Thymus (tissue), 11 donors: ENCODE measurements around the gene NDUFV1. TPM values are rescaled to one million over a fixed set of nuclear protein-coding genes. Genes with fewer than 3 reads are reported as not detected.
"Not testable (repeated sequence)": the region's sequence is repeated elsewhere in the genome, so short reads cannot be mapped to it uniquely, and the experiment has no call there.

ENCODE experiments used
- DNase-seq, 9 donors: peaks; one replicate each; pipeline ENCODE4 v3.0.0-alpha.2; 2013; ENCODE audit warnings: low spot score in 9 of 9, low read depth in 6 of 9, missing footprints in 1 of 9
- H3K27ac ChIP-seq, 2 donors: one replicate each; pipeline ENCODE4 v1.5.1; 2013; ENCODE audit warnings: control low read depth in 1 of 2, low read depth in 1 of 2, low read length in 1 of 2, mild to moderate bottlenecking in 1 of 2, moderate library complexity in 1 of 2
- H3K27me3 ChIP-seq, 2 donors: one replicate each; pipeline ENCODE4 v1.5.1; 2013; ENCODE audit warnings: low read length in 1 of 2; ENCODE audit not compliant: control insufficient read depth in 2 of 2, insufficient read depth in 1 of 2
- H3K36me3 ChIP-seq, 2 donors: one replicate each; pipeline ENCODE4 v1.5.1; 2013; ENCODE audit warnings: low read length in 1 of 2, mild to moderate bottlenecking in 1 of 2, moderate library complexity in 1 of 2; ENCODE audit not compliant: control insufficient read depth in 2 of 2, insufficient read depth in 2 of 2
- H3K4me1 ChIP-seq, 2 donors: one replicate each; pipeline ENCODE4 v1.5.1; 2013; ENCODE audit warnings: low read length in 2 of 2; ENCODE audit not compliant: control insufficient read depth in 2 of 2, insufficient read depth in 2 of 2
- H3K4me3 ChIP-seq, 2 donors: one replicate each; pipeline ENCODE4 v1.5.1; 2013; ENCODE audit warnings: low read length in 2 of 2, control low read depth in 1 of 2, mild to moderate bottlenecking in 1 of 2
- H3K9me3 ChIP-seq, 2 donors: one replicate each; pipeline ENCODE4 v1.5.1; 2013; ENCODE audit warnings: low read length in 1 of 2, mild to moderate bottlenecking in 1 of 2; ENCODE audit not compliant: control insufficient read depth in 2 of 2, insufficient read depth in 1 of 2
- WGBS: extraction: QIAGEN DNeasy Blood & Tissue Kit; methylation state at CpG from one replicate; pipeline ENCODE4 v1.1.7; 2013; 5-methylcytosine and 5-hydroxymethylcytosine counted together
- polyA plus RNA-seq: library from polyadenylated mRNA; stranded (reverse); fragments of 200-250 nt; gene quantifications from one replicate; pipeline ENCODE4 v1.2.3, GENCODE V29; 2013
- total RNA-seq: library from RNA; stranded (reverse); fragments of 120-200 nt; gene quantifications from one replicate; pipeline ENCODE4 v1.2.4, GENCODE V29; 2013
- donor health status: healthy.

The NDUFV1 gene
- total and polyA plus RNA-seq, 2 donors, result 126 to 207 TPM

GRCh38 chr11:67594480-67594879, 12.3 kb upstream of the NDUFV1 start:
- H3K27me3 ChIP-seq, result no peaks in the 10 kb centered on the region
- DNase-seq, result no peak
- H3K4me3 ChIP-seq, result no peak overlapping the region
- H3K36me3 ChIP-seq, result no peaks in the 10 kb centered on the region
- no peak overlapping the region for H3K27ac ChIP-seq
- H3K4me1 ChIP-seq, result no peaks in the 10 kb centered on the region
- peaks cover 0 to 4% of the 10 kb centered on the region in 2 donors for H3K9me3 ChIP-seq
- WGBS, result 69% methylated on average over 3 of the region's 3 CpGs

GRCh38 chr11:67596753-67597300, 9.9 kb upstream of the NDUFV1 start:
- H3K4me1 ChIP-seq, result peaks cover 0 to 8% of the 10 kb centered on the region in 2 donors
- H3K27ac ChIP-seq, result no peak overlapping the region
- peaks cover 0 to 4% of the 10 kb centered on the region in 2 donors for H3K9me3 ChIP-seq
- peaks cover 0 to 9% of the 10 kb centered on the region in 2 donors for H3K27me3 ChIP-seq
- 98% methylated on average over 1 of the region's 1 CpG for WGBS
- no peak overlapping the region for H3K4me3 ChIP-seq
- H3K36me3 ChIP-seq, result no peaks in the 10 kb centered on the region
- DNase-seq, result no peak

GRCh38 chr11:67597458-67597857, 9.3 kb upstream of the NDUFV1 start:
- not testable (repeated sequence) for H3K4me1 ChIP-seq, H3K27ac ChIP-seq, H3K36me3 ChIP-seq, H3K9me3 ChIP-seq, H3K27me3 ChIP-seq, DNase-seq, H3K4me3 ChIP-seq
- no CpG with 5 or more reads among the region's 3 CpGs for WGBS

- not testable (repeated sequence) for H3K27ac ChIP-seq, H3K4me1 ChIP-seq, H3K4me3 ChIP-seq, DNase-seq, H3K9me3 ChIP-seq, H3K27me3 ChIP-seq, H3K36me3 ChIP-seq
- WGBS, result 98% methylated on average over 26 of the region's 26 CpGs
These were observed 8.8 kb upstream of the NDUFV1 start for GRCh38 chr11:67597963-67598362.

- whole genome bisulfite sequencing, result 89% methylated on average over 1 of the region's 1 CpG
These were observed 7.6 kb upstream of the NDUFV1 start for GRCh38 chr11:67599149-67599548.

GRCh38 chr11:67600324-67601029, 6.3 kb upstream of the NDUFV1 start:
- Histone ChIP-seq H3K36me3 (no peaks in the 10 kb centered on the region), H3K9me3 (peaks cover 0 to 4% of the 10 kb centered on the region in 2 donors), H3K4me3 (no peak overlapping the region), H3K27me3 (peaks cover 0 to 14% of the 10 kb centered on the region in 2 donors), H3K4me1 (peaks cover 0 to 8% of the 10 kb centered on the region in 2 donors), H3K27ac (no peak overlapping the region)
- DNase-seq, result no peak
- 16% methylated on average over 7 of the region's 7 CpGs for WGBS

More at GRCh38 chr11:67599149-67599548, 7.6 kb upstream of the NDUFV1 start:
- Histone ChIP-seq H3K27me3 (peaks cover 0 to 9% of the 10 kb centered on the region in 2 donors), H3K27ac (no peak overlapping the region), H3K4me1 (peaks cover 0 to 8% of the 10 kb centered on the region in 2 donors), H3K9me3 (peaks cover 0 to 4% of the 10 kb centered on the region in 2 donors), H3K36me3 (no peaks in the 10 kb centered on the region), H3K4me3 (no peak overlapping the region)
- no peak for DNase-seq

DNA sequence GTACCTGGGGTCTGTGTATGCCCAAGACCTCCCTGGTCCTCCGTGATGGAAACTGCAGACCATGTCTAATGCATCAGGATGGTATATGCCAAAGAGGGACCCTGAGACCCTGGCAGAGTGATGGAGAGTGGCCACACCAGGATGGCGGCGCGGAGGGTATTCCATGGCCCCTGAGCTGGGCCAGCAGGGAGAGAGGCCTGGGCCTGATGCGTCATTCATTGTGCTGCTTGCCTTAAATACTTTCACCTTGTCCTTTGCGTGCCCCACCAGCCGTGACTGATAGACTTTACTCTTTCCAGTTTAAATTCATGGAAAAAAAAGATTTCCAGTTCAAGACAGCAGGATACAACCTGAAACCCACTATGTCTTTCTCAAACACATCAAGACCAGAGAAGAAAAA, 5.6 kb upstream of the NDUFV1 start:
- H3K4me1 ChIP-seq, result peaks cover under 1 to 9% of the 10 kb centered on the region in 2 donors
- H3K27me3 ChIP-seq, result peaks cover 0 to 14% of the 10 kb centered on the region in 2 donors
- WGBS, result 96% methylated on average over 7 of the region's 7 CpGs
- H3K27ac ChIP-seq, result no peak overlapping the region
- peaks cover 0 to 4% of the 10 kb centered on the region in 2 donors for H3K9me3 ChIP-seq
- no peak overlapping the region for H3K4me3 ChIP-seq
- DNase-seq, result no peak
- H3K36me3 ChIP-seq, result no peaks in the 10 kb centered on the region

- WGBS, result 85% methylated on average over 2 of the region's 4 CpGs
- H3K9me3 ChIP-seq, H3K4me3 ChIP-seq, DNase-seq, H3K27ac ChIP-seq: not testable (repeated sequence)
- Histone ChIP-seq H3K36me3 (peaks cover 9 to 11% of the 10 kb centered on the region in 2 donors), H3K27me3 (peaks cover 0 to 14% of the 10 kb centered on the region in 2 donors), H3K4me1 (peaks cover 17 to 28% of the 10 kb centered on the region in 2 donors)
These were observed 2.6 kb upstream of the NDUFV1 start for GRCh38 chr11:67604119-67604518.

GRCh38 chr11:67604815-67605214, 1.9 kb upstream of the NDUFV1 start:
- peaks cover 14 to 17% of the 10 kb centered on the region in 2 donors for H3K36me3 ChIP-seq
- peaks cover 17 to 28% of the 10 kb centered on the region in 2 donors for H3K4me1 ChIP-seq
- no peak overlapping the region for H3K27ac ChIP-seq
- H3K9me3 ChIP-seq, result no peaks in the 10 kb centered on the region
- no peak overlapping the region for H3K4me3 ChIP-seq
- no peak for DNase-seq
- WGBS, result 95% methylated on average over 2 of the region's 2 CpGs
- H3K27me3 ChIP-seq, result peaks cover 0 to 14% of the 10 kb centered on the region in 2 donors
